COLO668 (cell line): ENCODE data around the gene ZNF101.

Experiments
- DNase-seq: peaks from one replicate; lab custom pipeline; 2025; ENCODE audit not compliant: unreplicated experiment; lab: John Stamatoyannopoulos, UW

The ZNF101 gene

DNA sequence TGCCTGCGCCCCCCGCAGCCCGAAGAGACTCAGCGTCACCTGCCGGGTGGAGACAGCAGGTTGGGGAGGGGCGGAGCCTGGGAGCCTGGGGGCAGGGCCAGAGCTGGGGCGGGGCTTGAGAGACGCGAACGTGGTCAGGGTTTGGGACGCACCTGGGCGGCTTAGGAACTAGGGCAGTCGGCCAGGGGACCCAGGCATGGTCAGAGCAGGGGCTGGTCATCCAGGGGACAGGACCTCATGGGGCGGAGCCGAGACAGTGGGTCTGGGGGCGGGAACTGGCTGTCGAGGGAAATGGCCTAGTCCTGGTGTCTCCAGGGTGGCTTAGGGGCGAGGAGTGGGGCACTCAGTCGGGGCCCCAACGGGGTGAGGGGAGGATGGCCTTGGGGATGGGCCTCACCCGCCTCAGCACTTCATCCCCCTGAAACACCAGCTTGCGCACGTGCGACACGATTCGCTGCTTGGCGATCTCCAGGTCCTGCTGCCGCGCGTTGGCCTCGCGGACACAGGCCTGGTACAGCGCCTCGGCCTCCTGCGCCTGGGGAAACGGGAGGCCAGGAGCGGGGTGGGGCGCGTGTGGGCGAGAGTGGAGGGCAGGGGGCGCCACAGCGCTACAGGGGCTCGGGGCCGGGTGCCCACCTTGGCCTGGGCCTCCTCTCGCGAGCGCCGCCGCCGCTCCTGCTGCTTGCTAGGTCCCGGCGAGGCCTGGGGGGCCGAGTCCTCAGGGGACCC is 31.0 kb upstream of the ZNF101 start:
- no peak for DNase-seq

DNA sequence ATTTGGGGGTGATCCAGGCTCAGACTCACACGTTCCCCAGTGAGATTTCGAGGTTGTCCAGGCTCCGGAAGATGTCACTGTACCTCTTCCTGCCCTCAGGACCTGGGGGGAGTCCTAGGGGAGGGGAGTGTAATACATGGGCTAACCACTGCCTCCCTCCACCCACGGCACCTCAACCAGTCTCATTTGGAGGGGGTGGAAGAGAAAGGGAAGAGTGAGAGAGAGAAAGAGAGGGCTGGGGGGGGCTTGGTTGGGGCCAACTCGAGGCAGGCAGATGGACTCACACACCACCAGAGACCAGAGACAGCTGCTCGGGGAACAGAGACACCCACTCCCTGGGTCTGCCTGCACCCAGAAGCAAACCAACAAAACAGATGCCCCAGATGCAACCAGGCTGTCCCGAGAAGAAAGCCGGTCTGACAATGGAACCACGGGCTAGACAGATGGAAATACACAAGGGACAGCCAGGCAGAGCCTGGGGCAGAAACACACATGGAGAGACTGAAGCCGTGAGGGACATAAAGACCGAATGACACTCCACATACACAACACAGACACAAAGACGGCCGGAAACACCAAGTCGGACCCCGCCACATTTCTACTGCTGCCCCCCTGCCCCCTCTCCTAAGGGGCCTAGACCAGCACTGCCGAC is 26.0 kb upstream of the ZNF101 start:
- no peak for DNase-seq

DNA sequence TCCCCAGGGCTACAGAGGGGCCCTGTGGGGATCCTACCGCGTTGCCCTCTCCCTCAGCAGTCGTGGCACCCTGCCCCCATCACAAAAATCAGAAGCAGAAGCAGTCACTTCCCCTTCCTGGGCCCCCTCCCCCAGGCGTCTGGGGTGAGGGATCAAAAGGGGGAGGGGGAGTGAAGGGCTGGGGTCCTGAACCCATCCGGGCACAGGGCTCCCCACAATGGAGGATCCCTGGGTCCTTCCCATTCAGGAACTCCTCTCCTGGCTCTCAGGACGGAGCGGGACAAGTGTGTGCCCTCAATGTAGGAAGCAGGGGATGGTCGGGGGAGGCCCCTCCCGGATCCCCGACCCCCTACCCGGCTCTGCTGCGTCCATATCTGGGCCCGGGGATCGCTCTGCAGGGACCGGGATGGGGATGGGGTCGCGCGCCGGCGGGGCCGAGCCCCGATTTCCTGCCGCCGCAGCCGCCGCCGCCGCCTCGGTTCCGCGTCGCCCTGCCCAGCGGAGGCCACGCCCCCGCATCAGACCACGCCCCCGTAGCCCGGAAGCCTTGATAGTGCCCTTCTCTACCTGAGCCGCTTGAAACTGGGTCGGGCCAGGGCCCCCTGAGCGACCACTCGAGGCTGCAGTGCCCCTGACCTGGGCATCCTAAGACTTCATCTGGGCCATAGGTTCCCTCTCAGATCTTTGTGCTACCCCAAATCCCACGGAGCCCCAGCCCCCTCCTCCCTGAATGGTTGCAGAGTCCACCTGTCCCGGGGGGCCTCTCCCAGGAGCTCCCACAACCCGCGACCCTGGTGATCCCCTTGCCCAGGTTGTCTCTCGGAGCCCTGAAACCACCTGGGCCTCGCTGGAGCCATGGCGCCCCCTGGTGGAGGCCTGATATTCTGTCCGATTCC is 25.2 kb upstream of the ZNF101 start, which contains the start of gene GMIP:
Gene GMIP (minus strand): TSS at position 500 of the 896 bp plus-strand sequence. CDS start 128 bp downstream, at position 372.
- peak; percentile 76 for DNase-seq

DNA sequence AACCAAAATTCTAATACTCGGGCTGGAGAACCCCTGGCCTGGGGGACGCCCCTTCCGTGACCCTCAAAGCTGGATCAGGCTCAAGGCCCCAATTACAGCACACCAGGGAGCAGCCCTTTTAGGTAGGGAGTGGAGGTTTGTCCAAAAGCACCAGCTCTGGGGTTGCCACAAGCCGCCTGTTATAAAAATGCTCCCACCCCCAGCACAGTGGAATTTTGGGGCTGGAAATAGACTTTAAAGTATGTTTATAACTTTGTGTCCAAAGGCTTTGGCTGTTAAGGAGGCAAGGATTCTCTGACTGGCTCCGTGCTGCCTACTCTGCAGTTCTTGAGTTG is 24.6 kb upstream of the ZNF101 start:
- no peak for DNase-seq

DNA sequence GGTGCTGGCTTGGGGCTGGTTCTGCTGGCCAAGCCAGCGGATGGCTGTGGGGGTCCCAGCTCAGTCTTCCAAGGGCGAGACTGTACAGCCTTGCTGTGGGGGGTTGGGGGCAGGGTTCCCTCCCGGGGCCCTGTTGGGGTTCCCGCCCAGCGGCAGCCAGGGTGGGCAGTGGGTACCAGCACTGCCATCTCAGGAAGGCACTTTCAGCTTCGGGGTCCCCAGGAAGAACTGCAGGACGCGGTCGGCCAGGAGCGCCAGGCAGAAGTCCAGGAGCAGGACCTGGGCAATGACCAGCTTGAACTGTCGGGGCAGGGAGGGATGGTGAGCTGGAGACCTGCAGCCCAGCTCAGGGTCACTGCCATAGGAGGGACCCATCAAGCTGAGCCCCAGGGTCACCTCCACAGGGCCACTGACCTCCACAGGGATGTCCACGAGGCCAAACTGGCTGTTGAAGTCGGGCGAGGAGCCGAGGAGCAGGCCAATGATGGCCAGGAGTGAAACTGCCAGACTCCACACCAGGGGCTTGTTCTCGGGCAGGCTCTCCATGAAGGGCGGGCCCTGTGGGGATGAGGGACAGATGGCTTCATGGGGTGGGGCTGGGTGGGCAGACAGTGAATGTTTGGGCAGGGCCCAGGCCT is 23.3 kb upstream of the ZNF101 start:
- no peak for DNase-seq

DNA sequence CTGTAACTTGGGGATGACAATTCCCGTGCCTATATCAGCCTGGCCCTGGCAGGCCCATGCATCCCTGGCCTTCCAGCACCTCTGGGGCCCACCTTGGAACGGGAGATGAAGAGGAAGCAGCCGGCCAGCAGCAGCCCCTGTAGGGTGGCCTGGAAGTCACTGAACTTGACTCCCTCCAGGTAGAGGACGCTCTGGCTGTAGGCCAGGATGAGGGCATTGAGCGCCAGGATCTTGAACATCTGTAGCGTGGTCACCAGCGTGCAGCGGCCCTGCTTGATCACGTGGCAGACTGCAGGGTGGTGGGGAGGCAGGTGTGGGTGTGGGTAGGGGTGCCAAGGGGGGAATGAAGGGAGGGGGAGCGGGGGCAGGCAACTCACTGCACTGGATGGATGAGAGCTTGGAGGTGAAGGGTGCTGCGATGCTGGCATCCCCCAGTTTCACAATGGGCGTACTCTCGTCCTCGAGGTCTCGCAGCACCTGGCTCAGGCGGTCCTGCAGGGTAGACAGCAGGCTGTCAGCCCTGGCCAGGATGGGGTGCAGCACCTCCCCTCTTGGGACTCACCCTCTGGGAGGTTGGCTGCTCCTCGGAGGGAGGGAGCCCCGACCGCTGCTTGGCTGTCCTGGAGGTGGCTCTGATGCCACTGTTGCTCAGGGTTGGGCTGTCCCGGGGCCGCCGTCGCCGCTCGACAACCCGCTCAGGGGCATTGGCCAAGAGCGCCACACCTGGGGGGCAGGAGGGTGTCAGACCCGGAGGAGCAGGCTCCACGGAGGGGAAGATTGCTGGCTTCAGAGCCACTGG is 21.4 kb upstream of the ZNF101 start:
- no peak for DNase-seq

DNA sequence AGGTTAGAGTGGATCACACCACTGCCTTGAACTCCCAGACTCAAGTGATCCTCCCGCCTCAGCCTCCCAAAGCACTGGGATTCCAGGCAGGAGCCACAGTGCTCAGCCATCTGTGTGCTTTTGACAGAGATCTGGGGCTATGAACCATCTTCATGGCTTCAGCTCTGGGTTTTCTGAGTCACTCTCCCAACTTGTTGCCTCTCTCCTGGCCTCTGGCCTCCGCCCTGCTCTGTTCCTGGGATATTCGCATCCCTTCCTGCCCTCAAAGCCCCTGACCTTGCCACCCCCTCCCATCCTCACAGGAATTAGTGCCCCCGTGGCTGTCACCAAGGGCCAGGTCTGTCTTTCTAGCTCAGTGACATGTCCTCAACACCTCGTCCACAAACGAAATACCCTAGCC is 19.5 kb upstream of the ZNF101 start:
- DNase-seq = no peak

DNA sequence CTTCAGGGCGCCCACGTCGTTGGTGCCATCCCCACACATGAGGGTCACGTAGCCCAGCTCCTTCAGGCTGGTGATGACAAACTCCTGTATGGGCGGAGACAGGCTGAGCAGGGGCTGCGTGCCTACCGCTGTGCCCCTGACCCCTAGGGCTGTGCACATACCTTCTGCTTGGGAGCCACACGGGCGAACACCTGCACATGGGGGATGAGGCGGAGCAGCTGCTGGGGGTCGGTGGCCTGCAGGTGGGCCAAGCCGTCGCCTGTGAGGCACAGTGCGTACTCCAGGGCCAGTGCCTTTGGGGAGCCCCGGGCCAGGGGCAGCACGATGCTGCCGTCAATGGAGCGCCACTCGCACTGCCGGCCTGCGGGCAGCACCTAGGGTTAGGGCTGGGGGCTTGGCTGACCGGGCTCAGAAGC is 19.1 kb upstream of the ZNF101 start:
- no peak for DNase-seq

DNA sequence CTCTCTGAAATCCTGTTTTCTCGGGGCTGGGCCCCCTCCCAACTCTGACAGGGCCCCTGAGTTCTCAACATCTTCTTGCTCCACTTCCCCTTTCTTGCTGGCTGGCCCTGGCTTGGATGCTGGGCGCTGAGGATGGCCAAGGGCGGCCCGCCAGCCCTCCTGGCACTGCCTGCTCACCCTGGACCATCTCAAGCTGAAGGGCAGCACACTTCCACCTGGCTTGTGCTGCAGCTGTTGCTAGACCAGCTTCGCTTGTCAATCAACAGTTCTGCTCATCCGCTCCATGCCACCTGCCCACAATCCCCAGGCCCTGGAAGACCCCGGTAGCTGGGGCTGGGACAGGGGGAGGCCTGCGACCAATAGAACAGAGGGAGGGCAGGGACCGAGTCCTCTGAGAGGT is 18.3 kb upstream of the ZNF101 start:
- no peak for DNase-seq

DNA sequence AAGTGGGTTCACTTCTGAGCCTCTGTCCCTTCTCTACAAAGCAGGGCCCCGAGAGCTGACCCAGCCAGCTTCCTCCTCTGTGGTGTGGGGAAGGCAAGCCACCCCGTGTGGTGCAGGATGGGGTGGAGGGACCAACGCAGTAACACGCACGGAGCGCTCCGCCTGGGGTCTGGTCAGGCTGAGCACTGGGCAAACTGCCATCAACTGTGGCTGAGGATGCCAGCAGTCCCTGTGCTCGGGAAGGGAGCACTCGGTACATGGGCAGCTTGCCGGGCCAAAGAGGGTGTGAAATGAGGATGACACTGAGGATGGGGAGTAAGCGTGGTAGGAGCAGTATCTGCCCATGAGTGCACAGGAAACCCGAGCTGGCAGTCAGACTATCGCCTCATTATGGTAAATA is 17.6 kb upstream of the ZNF101 start:
- DNase-seq = no peak

DNA sequence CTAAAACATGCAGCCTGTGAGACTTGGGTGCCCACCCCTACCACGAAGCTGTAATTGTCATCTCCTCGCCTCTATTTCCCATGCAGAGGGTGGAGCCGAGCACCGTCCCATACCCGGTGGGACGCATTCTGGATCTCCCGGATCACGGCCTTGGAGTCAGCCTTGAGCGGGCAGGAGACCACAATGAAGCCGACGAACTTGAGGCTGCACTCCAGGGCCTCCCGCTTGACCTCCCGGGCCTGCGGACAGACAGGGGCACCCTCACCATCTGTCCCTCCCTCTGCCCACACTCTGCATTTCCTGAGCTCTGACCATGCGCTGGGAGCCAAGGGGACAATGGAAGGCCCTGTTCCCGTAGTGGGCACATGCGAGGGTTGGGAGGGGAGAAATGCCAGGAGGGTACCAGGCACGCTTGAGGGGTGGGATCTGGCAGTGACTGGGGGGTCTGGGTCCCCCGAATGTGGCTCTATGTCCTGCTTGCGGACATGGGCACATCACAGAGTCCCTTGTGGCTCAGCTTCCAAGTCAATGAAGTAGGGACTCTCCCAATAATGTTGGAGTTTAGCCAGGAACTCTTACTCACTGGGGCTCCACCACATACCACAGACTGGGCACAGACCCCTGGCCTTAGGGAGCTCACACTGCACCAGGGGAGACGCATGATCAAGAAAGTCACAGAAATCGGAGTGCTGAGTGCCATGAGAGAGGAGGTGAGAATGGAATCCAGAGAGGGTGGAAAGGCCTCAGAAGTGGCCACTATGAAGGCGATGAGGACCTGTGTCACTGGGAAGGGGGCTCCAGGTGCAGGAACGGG is 15.9 kb upstream of the ZNF101 start:
- DNase-seq = no peak

DNA sequence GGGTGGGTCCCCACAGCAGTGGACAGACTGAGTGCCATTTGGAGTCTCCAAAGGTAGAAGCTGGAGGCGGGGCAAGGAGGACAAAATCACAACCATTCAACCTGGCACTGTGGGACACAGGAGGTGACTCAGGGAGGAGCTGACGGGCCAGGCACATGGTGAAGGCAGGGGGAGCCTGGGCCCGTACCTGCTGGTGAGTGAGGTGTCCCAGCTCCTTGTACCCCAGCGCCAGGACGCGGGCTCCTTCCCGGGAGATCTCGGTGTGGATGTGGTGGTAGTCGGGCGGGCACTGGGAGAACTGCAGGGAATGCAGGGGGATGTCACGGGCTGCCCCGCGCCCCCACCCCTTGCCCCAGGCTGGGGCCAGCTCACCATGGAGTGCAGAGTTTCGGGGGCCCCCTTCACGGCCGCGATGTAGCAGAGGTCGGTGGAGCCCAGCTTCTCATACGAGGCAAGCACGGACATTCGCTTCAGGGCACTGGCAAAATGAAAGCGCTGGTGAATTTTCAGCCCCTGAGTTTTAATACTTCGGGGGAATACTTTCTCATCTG is 15.0 kb upstream of the ZNF101 start:
- DNase-seq = no peak

DNA sequence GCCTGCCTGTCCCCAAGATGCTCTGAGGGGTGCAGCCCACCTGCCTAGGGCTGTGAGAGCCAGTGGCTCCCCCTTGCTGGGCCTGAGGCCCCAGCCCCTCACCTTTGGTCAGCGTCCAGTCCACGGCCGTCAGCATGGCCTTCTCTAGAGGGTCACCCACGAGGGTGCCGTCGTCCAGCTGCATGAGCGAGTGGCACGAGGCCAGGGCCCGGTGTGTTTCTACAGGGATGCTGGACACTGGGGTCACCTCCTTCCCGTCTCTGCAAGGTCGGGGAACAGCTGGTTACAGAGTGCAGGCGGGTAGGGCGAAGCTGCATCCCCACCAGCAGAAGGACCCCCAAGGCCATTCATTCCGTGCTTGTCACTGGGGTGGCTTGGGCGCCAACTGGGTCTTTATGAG is 14.2 kb upstream of the ZNF101 start:
- DNase-seq = no peak

DNA sequence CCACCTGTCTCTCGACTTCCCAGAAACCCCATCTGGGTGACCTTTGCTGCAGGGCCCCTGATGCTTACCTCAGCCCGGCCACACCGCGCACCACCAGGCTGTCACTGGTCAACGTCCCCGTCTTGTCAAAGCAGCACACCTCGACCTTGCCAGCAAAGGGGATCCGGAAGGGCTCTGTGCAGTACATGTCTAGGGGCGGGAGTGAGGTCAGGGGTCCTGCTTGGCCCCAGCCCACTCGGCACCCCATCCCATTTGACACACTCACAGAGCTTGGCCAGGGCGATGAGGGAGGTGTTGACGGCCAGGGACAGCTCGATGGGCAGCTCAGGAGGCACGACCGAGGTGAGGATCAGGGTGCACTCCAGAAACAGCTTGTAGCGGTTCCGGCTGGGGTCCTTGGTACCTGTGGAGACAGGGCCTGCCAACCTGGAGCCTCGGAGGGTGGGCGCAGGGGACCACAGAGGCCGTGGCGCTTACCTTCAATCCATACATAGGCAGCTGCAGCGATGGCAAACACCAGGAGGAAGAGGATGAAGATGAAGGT is 13.5 kb upstream of the ZNF101 start:
- DNase-seq = no peak

DNA sequence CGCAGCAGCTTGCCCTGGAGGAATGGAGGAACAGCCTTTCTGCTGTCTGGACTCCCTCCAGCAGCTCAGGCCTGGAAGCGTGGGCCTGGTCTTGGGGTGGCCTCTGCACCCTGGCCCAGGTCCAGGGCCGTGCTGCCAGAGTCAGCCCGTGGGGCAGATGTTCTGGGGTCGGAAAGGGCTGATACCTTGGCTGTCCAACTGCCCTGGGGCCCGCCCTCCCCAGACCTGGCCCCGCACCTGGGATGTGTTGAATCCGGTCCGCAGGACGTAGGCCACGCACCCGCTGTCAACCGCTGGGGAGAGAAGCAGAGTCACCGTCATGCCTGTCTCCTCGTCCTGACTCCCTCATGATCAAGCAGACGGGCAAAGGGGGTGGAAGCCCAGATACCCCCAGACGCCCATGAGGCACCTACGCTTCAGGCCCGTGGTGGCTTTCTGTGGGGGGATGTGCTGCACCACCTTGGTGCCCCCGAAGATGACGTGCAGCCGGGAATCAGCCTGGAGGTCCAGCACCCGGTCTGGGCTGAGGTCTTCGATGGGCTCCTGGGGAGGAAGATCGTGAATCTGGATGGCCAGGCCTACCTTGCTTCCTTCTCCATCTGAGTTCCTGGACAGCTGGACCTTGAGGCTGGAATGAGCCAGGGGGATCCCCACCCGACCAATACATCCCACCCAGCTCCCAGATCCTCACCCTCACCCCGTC is 12.8 kb upstream of the ZNF101 start:
- no peak for DNase-seq

DNA sequence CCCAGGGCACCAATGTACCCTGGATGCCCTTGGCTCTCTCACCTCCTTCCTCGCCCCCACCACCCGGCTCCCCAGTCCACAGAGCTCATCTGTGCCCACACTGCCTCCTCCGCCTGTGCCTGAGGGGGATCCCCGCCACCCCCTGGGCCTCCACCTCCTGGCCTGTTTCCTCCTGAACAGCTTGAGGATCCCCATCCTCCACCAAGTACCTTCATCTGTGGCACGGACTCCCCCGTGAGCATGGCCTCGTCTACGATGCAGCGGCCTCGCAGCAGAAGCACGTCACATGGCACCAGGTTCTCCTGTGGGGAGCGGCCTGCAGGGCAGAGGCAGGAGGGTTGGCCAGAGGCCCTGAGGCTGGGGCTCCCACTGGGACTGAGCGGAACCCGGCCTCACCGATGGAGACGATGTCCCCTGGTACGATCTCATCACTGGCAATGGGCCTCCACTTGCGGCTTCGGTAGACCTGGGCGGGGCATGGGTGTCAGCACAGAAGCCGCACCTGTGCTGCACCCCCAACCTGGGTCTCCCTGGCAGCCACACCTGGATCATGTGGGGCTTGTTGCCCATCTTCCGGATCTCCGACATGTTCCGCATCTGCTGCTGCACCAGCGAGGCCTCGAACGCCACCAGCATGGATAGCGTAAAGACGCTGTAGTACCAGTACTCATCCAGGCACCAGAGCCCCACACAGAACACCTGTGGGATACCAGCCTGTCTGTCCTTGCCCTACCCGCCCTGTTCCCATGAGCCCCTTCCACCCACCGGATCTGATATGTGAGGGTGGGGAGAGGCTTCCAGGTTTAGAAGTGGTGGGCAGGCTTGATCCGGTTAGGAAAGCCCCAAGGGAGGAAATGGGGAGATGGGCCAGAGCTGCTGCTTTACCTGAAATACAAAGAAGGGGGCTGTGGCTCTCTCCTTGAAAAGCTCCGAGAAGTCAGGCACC is 11.9 kb upstream of the ZNF101 start:
- DNase-seq = no peak

DNA sequence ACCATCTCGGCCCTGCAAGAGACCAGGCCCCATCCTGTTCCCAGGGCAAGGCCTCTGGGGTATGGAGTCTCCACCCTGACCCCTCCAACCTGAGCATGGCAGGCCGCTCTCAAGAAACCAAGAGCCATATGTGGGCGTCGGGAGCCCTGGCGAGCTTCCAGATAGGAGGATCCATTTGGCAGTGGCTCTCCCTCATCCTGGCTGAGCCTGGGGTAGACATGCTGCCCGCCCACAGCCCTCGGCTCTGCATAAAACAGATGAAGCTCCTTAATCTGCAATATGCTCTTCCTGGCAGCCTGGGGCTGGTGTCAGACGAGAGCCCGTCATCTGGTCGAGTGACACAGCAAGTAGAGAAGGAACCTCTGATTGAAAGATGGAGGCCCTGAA is 11.2 kb upstream of the ZNF101 start:
- DNase-seq = no peak
